Measurements from ENCODE around the gene ARHGAP42. TPM values are rescaled to one million over a fixed set of nuclear protein-coding genes. Genes with fewer than 3 reads are reported as not detected.

The ARHGAP42 gene
- total and polyA plus RNA-seq, 2 of the 4 experiments (the other 2 are of a cell fraction), result 2.9 to 7.3 TPM

- CTCF ChIA-PET, result interaction anchor here (2.2 kb wide), 1 partner anchor 363 kb away, joined by 7 read pairs; no protein-coding TSS in a partner anchor
- Histone ChIP-seq H4K5ac (ENCODE audit: low read depth, low read length) (no peak overlapping the region), H4K91ac (ENCODE audit: insufficient read depth, low read depth, low read length) (no peak overlapping the region), H3K56ac (ENCODE audit: extremely low read depth, insufficient read depth, low read length) (no peak overlapping the region), H3K79me1 (ENCODE audit: low read depth in 1 of 2, low read length in 2 of 2) (no peaks in the 10 kb centered on the region), H2AK9ac (replicated peaks; ENCODE audit: low read depth, low read length, poor library complexity) (no peak overlapping the region), H2AK5ac (ENCODE audit: low read depth, low read length) (no peak overlapping the region), H4K8ac (ENCODE audit: low read depth in 2 of 2, low read length in 2 of 2) (no peak overlapping the region), H3K18ac (ENCODE audit: low read depth, low read length) (no peak overlapping the region), H3K4me2 (ENCODE audit: low read depth, low read length) (no peak overlapping the region), H2BK5ac (ENCODE audit: low read depth, low read length, poor library complexity, severe bottlenecking) (no peak overlapping the region), H2BK120ac (ENCODE audit: low read depth, low read length) (no peak overlapping the region), H2BK15ac (ENCODE audit: low read depth, low read length) (no peak overlapping the region), H3K4ac (ENCODE audit: low read depth, low read length) (no peak overlapping the region), H3K27ac (ENCODE audit: insufficient read depth, low read length) (no peak overlapping the region), H3K9ac (ENCODE audit: low read depth, low read length) (no peak overlapping the region), H3K36me3 (ENCODE audit: control insufficient read depth, insufficient read depth, low read length) (no peaks in the 10 kb centered on the region; the same call in 1 of the 2 replicates), H3K4me3 (ENCODE audit: insufficient read depth, low read depth, low read length) (no peak overlapping the region), H3K9me1 (ENCODE audit: insufficient read depth, low read length) (no peaks in the 10 kb centered on the region), H4K20me1 (ENCODE audit: insufficient read depth, low read length) (no peaks in the 10 kb centered on the region), H3K14ac (replicated peaks; ENCODE audit: low read depth, low read length) (no peak overlapping the region), H3K27me3 (ENCODE audit: control insufficient read depth, insufficient read depth, low read length) (no peaks in the 10 kb centered on the region), H3K4me1 (ENCODE audit: control insufficient read depth, insufficient read depth, low read length) (0 out of 2 replicates have a peak, but pooled peaks cover 2% of the 10 kb centered on the region), H3K9me3 (ENCODE audit: control insufficient read depth, insufficient read depth, low read length) (no peaks in the 10 kb centered on the region), H3K23ac (ENCODE audit: low read depth, low read length) (no peak overlapping the region), H2AFZ (replicated peaks; ENCODE audit: low read length, poor library complexity) (no peak overlapping the region), H2BK20ac (ENCODE audit: low read depth, low read length) (no peak overlapping the region)
- no CpG with 5 or more reads among the region's 3 CpGs for WGBS, 2 experiments (ENCODE audit: extremely low coverage in 2 of 2, insufficient read length in 1 of 2)
- DNase-seq, result no peak
- dilution Hi-C loops (cut with HindIII; ENCODE audit: low sequenced_read_pairs, unreplicated experiment), result no loop called here
- in situ Hi-C loops (cut with MboI; ENCODE audit: low sequenced_read_pairs), result loop anchor here (25.0 kb wide), 1 partner anchor 1428 kb away; no protein-coding TSS in a partner anchor
- ATAC-seq (ENCODE audit: low read depth), result no peak
- POLR2A ChIA-PET (ENCODE audit: unreplicated experiment), result no interaction called here
- intact Hi-C loops (cut with micrococcal nuclease), result no loop called here
- TF ChIP-seq CEBPB (IDR thresholded peaks at IDR 0.05; ENCODE audit: low read depth, low read length) (no peak), MAZ (IDR thresholded peaks at IDR 0.05; ENCODE audit: borderline replicate concordance, low read depth, low read length) (no peak), CTCF (conservative IDR thresholded peaks at IDR 0.05; ENCODE audit: low read depth, low read length) (no peak), SMC3 (IDR thresholded peaks at IDR 0.05; ENCODE audit: low read depth, low read length) (no peak), RCOR1 (IDR thresholded peaks at IDR 0.05; ENCODE audit: insufficient replicate concordance, low read length) (no peak), MAFK (IDR thresholded peaks at IDR 0.05; ENCODE audit: low read depth, low read length) (no peak), NFE2L2 (IDR thresholded peaks at IDR 0.05; ENCODE audit: low read depth, low read length) (no peak), FOS (IDR thresholded peaks at IDR 0.05; ENCODE audit: low read depth, low read length) (no peak), CHD1 (IDR thresholded peaks at IDR 0.05; ENCODE audit: low read depth, low read length) (no peak), MXI1 (IDR thresholded peaks at IDR 0.05; ENCODE audit: borderline replicate concordance, low read depth, low read length) (no peak), RFX5 (IDR thresholded peaks at IDR 0.05; ENCODE audit: low read depth, low read length) (no peak), POLR2A (IDR thresholded peaks at IDR 0.05; ENCODE audit: low read depth, low read length) (no peak), RAD21 (IDR thresholded peaks at IDR 0.05; ENCODE audit: low read length) (no peak), BHLHE40 (IDR thresholded peaks at IDR 0.05; ENCODE audit: low read depth, low read length) (no peak)
- TF ChIP-seq, protein P1, sequence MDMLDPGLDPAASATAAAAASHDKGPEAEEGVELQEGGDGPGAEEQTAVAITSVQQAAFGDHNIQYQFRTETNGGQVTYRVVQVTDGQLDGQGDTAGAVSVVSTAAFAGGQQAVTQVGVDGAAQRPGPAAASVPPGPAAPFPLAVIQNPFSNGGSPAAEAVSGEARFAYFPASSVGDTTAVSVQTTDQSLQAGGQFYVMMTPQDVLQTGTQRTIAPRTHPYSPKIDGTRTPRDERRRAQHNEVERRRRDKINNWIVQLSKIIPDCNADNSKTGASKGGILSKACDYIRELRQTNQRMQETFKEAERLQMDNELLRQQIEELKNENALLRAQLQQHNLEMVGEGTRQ (IDR thresholded peaks at IDR 0.05; ENCODE audit: low read depth, low read length), result no peak
- TF ChIP-seq, protein P2, sequence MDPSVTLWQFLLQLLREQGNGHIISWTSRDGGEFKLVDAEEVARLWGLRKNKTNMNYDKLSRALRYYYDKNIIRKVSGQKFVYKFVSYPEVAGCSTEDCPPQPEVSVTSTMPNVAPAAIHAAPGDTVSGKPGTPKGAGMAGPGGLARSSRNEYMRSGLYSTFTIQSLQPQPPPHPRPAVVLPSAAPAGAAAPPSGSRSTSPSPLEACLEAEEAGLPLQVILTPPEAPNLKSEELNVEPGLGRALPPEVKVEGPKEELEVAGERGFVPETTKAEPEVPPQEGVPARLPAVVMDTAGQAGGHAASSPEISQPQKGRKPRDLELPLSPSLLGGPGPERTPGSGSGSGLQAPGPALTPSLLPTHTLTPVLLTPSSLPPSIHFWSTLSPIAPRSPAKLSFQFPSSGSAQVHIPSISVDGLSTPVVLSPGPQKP (IDR thresholded peaks at IDR 0.05; ENCODE audit: borderline replicate concordance, low read depth, low read length), result no peak
- BruUV-seq (replicated peaks), result no TSS peak
Measured at GRCh38 chr11:100940111-100940510, 253.0 kb downstream of the ARHGAP42 start.

All from IMR-90 (cell line).